LoVo (cell line): Measurements from ENCODE around the gene CTNNA2.

ENCODE experiments used
- DNase-seq: peaks from one replicate; pipeline ENCODE4 v3.0.0-alpha.2; 2016; ENCODE audit warnings: low spot score

CTNNA2 gene

DNA sequence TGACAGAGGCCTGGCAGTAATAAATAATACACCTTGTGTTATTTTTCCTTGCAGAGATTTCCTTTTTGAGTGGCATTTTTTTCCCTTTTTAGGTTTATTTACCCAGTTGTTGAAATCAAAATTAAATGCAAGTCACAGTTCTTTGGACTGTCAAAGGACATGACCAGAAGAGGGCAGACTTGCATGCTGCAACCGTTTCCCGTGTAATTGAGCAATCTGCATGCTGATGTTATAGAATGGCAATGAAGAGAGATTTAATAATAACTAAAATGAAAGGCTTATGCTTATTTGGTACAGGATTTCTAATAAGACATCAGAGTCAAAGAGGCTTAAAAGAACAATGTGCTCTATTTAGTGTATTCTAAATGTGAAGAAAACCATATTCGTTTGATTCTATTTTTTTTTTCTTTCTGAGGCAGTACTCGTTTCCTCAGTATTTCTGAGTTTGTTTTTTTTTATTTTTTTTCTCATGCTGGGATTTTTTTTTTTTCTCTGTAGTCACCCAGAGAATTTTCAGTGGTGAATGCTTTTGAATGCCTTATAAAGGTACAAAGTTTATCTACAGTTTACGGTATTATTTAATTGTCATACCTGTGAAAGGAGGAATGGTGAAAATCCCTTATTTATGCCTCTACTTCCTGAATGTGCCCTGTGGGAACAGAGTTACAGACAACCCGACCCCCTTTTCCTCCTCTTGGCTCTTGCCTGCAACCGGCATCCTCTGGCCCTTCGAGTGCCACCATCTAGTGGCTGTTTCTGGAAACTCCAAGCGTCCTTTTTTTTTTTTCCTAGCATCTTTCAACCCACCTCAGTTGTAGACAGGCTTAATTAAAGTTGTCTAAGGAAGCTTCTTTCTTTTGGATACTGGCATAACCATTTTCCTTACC is 423.2 kb downstream of the CTNNA2 start:
- DNase-seq: peak; percentile 35

DNA sequence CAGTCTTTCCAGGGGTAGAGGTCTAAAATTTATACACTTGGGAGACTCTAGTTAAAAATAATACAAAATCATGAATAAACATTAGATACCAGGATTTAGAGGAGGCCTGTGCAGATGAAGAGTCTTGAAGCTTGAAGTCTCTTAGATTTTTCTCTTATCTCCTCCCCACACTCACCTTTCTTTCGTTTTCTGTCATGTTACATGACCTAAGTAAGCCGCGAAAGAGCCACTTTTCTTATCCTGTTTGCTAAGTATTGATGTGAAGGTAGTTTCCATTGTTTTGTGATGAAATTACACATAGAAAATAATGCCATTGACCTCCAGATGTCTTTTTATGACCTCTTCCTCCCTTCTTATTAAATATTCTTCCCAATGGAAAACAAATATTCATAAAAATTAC is 423.9 kb downstream of the CTNNA2 start:
- no peak for DNase-seq

- no peak for DNase-seq
These were observed 425.8 kb downstream of the CTNNA2 start for GRCh38 chr2:79938648-79939047.

DNA sequence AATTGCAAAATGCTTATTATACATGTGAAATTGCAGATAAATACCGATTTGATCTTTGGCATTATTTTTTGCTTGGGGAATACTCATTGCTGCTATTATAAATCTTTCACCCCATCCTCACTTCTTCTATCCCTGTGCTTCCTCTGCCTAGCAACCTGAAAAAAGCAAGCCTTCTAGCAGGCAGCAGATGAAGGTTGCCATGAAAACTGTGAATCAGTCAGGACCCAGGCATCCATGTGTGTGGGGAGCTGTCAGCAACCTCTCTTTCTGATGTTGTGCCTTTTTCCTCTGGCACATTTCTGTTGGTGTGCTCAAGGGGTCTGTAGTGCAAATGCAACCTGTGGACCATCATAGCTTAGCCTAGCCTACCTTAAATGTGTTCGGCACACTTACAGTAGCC is 427.5 kb downstream of the CTNNA2 start:
- no peak for DNase-seq

- no peak for DNase-seq
These were observed 428.3 kb downstream of the CTNNA2 start for GRCh38 chr2:79941179-79941578.

GRCh38 chr2:79944205-79944604 is 431.4 kb downstream of the CTNNA2 start:
- no peak for DNase-seq

GRCh38 chr2:79945653-79946445 is 433.0 kb downstream of the CTNNA2 start:
- no peak for DNase-seq

DNA sequence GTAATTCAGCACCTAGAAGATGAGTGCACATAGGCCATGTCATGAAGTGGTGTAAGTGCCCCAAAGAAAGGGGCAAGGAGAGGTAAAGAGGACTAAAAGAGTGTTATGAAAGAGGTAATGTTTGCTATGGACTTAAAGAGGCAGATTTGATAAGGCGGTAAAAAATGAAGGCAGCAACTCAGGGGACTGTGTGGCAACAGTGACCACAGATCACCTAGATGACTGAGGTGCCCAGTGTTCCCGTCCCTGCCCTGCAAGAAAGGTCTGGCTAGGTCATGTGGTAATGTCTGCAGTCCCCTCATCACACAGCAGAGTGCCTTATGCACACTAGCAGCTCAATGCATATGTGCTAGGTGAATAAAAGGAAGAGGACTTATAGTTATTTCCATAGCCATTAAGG is 434.9 kb downstream of the CTNNA2 start:
- DNase-seq: no peak

DNA sequence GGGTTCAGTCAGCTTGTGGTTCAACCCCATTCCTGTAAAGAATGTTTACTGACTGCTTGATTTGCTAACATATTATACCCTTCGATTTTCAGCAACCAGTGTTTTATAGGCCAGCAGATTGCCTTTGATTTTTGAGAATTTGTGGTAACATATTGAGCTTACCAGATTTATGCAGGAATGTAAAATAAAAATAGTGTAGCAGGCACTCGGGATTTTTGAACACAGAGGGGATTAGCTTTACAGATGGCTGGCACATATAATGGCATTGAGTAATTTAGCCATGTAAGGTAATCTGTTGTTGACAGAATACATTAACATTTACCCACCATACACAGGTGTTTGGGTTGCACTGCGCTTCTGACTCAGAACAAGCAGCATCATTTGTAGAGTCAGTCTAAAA is 437.7 kb downstream of the CTNNA2 start:
- DNase-seq: no peak

DNA sequence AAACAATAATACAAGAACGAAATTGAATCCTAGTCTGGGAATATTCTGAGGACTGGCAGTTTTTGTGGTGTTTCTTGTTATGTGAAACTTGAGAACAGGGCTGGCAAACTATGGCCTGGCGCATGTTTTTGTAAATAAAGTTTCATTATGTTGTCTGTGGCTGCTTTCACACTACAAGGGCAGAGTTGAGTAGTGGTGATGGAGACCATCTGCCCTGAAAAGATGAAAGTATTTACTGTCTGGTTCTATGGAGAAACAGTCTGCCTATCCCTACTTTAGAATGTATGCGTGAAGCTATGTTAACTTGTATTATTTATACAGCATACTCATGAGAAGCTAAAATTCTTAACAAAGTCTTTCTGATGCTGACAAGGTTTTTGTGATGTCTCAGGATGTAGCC is 439.8 kb downstream of the CTNNA2 start:
- no peak for DNase-seq

DNA sequence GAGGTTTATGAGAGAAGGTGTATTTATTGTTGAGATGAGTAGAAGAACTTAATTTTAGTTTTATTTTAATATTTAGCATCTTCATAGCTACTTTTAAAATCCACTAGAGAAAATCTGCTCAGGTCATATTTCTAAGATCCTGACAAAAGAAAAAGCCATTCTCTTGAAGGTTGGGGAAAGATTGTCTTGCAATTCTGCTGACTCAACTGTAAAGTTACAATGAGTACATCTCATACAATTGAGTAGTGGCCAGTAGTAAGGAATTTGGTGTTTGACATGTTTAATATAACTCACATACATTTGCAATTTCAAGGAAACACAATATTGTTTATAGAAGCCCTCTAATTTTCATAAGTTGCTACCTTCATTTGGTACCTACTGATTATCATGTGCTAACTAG is 447.2 kb downstream of the CTNNA2 start:
- DNase-seq: no peak

DNA sequence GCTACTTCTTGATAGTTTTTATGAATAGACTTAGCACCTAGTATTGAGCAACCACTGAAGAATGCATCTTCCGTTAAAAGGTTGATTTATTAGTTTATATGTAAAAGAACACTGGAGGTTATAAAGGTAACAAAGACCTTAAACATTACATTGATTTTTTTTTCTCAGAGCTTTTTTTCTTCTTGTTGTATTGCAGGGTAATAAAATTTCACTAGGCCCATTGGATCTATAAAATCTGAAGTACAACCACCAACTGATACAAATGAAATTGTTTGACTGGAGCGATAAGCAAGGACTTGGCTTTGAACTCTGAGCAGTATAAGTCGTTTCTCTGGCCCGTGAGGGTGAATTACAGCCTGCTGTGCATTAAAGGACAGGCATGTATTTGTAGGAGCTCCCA is 447.7 kb downstream of the CTNNA2 start:
- no peak for DNase-seq

- DNase-seq: no peak
These were observed 452.1 kb downstream of the CTNNA2 start for GRCh38 chr2:79964966-79965365.

- no peak for DNase-seq
These were observed 453.5 kb downstream of the CTNNA2 start for GRCh38 chr2:79966369-79966768.

DNA sequence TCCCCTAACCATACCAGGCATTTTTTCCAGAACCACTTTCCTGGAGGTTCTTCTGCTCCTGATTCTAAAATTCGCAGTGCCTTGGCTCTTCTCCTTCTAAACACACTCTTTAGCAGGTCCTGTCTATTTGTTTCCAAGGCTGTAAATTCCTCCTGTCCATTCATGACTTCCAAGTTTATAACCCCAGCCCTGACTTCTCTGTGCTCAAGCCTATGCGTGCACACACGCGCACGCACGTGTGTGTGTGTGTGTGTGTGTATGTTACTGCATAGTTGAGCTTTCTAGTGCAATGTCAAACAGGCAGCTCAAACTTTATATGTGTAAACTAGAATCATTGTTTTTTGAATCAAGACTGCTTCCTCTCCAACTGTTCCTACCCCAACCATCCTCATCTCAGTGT is 454.0 kb downstream of the CTNNA2 start:
- DNase-seq: no peak

DNA sequence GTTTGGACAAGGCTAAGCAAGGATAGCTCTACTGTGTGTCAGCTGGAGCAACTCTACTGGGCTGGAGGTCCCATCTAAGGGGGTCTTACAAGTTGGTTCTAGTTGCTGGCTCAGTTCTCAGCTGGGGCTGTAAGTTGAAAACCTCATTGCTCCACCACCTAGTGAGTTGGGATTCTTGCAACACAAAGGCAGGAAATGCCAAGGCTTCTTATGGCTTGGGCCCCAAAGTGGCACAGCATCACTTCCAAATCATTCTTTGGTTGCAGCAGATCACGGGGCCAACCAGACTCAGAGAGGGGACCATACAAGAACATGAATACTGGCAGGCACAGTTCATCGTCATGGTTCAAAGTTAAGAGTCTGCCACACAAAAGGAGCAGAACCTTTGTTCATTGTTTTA is 459.0 kb downstream of the CTNNA2 start:
- DNase-seq: no peak

GRCh38 chr2:79972661-79973060 is 459.8 kb downstream of the CTNNA2 start:
- no peak for DNase-seq

DNA sequence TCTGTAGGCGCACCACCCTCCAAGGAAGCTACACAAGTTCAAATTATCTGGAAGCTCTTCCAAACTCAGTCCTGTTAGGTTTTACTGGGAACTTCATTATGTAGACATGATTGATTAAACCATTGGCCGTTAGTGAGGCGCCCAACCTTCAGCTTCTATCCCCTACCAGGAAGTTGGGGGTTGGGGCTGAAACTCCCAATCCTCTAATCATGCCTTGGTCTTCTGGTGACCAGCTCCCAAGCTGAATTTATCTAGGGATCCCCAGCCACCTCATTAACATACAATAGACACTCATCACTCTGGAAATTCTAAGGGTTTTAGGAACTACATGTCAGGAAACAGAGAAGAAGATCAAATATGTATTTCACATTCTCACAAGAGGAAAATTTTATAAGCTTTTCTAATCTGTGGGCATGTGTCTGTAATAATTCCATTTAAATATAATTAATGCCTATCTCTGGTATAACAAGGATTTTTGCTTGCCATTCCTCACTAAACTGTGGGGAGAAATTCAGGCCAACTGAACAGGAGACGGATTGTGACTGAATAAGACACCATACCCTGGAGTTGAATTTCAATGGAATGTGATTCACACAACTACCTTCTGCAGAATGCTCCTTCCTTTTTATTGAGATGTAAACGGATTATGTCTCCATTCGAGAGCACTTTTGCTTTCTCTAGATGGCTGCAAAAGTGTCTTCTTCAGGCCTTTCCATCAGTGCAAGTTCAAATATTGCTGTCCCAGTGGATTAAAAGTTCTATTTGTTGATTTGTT is 463.1 kb downstream of the CTNNA2 start:
- DNase-seq: no peak

DNA sequence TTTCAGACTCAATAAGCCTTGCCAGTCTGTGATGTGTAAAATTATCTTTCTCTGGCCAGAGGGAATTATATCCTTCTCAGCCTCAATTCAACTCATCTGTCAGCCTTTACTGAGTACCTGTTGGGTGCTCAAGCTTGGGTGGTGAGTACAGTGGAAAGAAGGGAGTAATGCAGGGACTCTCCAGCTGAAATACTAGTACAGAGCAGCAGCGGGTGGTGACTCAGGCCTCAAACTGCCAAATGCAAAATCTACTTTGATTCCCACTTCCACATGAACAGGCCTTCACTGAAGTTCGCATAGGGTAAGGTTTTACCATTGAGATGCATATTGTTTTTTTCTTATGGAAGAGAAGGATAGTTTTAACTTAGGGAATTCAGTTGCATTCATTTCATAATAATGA is 464.9 kb downstream of the CTNNA2 start:
- no peak for DNase-seq

GRCh38 chr2:79980116-79980515 is 467.3 kb downstream of the CTNNA2 start:
- DNase-seq: no peak

GRCh38 chr2:79980816-79981215 is 468.0 kb downstream of the CTNNA2 start:
- DNase-seq: no peak

DNA sequence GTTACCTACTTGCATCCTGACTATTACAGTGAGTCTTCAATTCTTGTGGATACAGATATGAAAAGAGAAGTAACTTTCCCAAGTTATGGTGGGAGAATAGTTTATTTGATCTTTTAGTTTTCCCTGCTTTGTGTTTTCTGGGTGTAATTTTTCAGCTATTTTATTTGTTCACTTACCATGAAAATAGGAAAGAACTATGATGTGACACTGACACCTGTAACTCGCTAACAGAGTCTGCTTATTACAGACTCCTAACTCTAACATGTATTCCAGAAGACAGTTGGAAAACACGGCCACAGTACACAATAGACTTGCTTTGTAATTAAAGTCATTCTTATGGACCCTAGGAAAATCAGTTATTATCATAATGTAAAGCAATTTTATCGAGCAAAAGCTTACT is 468.5 kb downstream of the CTNNA2 start:
- no peak for DNase-seq

GRCh38 chr2:79982445-79982844 is 469.6 kb downstream of the CTNNA2 start:
- DNase-seq: no peak
